HPDE6-E6E7 (cell line): ENCODE results near the gene SYCE1.
"Not testable (repeated sequence)": the region's sequence is repeated elsewhere in the genome, so short reads cannot be mapped to it uniquely, and the experiment has no call there.

Experiments used
- DNase-seq: peaks from one replicate; pipeline ENCODE4 v3.0.0; 2011; ENCODE audit warnings: missing footprints; ENCODE audit errors: extremely low spot score

The SYCE1 gene, protein sequence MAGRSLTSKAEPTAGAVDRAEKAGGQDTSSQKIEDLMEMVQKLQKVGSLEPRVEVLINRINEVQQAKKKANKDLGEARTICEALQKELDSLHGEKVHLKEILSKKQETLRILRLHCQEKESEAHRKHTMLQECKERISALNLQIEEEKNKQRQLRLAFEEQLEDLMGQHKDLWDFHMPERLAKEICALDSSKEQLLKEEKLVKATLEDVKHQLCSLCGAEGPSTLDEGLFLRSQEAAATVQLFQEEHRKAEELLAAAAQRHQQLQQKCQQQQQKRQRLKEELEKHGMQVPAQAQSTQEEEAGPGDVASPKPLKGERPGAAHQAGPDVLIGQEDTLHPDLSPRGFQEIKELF

DNA sequence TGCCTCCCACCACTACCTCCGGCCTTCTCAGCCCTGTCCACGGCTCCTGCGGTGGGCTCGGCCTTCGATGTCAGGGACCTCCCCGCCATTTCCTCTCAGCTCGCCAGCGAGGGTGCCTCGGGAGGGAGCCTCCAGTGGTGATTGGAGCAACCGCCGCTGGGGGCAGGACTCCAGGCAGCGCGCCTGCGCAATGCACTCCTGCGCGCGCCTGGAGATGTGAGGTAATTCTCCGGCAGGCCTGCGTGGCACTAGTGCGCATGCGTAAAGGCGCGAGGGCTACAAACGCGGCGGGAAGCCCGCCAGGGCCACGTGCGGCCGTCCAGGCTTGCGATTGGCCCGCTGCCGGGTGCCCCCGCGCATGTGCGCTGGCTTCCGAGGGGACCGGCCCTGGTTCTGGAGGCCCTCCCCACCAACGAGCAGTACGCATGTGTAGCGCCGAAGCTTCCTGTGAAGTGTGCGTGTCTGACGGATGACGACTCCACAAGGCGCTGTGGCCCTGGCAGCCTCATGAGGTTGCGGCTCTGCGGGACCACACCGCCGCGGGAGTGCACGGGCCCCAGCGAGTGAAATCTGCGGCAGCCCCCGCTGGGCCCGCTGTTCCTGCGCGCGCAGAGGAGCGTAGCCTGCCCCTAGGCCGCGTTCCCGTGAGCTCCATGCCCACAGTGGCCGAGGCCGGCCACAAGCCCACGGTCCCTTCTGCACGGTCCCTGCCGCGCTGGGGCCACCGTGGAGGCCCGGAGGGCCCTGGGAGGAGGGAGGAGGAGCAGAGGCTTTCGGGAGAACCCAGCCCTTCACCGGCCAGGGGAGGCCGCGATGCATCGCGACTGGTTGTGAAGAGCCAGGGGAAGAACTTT lies at the start of gene SYCE1:
Gene SYCE1, minus strand, starts transcription at position 143 of the 854 bp plus-strand sequence. Its CDS starts 54 bp downstream, at position 89.
- DNase-seq = no peak

DNA sequence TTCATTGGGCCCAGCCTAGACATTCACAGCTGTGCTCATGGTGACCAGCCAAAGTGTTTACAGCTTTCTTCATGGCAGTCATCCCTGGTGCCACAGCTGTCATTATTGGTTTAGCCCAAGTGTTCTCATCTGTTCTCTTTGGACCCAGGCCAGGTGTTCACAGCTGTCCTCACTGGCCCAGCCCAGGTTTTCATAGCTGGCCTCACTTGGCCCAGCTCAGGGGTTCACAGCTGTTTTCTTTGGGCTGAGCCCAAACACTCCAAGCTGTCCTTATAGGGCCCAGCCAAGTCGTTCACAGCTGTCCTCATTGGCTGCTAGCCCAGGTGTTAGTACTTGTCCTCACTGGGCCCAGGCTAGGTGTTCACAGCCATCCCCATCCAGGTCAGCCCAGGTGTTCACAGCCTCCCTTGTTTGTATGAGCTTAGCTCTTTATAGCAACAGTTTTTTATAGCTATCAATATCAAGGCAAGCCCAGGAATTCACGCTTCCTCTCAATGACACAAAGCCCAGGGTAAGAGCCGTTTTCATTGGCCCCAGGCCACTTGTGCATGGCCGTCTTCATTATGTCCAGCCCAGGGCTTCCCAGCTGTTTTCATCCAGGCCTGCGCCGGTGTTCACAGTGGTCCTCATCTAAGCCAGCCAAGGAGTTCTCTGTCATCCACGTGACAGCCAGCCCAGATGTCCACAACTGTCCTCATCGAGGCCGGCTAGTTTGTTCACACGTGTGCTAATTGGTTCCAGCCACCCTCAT lies 49.6 kb upstream of the SYCE1 start:
- DNase-seq = no peak

DNA sequence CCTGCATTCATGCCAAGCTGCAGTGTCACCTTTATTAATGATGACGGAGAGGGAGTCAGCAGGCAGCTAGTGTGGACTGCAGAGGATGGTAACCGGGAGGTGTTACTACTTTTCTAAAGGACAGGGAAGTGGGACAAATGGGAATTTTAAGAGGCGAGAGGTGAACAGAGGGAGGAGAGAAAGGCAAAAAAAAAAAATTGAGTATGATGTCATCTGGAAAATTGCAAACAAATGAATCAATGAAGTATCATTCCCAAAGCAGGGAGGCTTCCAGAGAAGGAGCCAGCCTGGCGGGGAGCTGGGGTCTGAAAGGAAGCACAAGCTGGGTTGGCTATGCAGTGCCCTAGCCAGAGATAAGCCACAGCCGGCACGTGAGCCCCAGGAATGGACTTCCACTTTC lies 48.3 kb upstream of the SYCE1 start:
- no peak for DNase-seq

DNA sequence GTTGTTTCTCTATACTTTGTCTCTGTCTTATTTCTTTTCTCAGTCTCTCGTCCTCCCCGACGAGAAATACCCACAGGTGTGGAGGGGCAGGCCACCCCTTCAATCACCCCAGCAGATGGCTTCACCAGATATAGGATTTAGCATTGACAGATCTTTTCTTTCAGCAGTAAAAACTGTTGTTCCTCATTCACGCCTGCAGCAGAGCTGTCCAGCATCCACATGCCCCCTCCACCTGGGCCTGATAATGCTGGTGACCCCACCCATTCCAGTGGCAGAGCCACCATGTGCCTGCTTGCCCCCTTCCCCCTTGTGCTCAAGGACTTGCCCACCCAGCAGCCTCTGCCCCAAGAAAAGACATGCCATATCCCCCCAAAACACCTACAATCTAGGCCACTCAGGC lies 45.7 kb upstream of the SYCE1 start:
- no peak for DNase-seq

DNA sequence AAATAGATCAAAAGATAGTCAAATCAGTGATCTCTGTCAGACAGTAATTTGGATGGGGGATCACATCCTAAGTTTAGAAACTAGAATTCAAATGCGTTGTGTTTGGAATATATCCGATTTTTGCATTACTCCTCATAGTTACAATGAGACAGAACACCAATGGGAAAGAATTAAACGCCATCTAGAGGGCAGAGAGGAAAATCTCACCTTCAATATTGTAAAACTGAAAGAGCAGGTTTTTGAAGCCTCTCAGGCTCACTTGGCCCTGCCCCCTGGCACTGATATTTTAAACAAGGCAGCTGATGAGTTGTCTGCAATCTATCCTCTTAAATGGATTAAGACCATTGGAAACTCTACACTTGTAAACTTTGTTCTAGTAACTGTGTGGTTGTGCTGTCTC lies 43.5 kb upstream of the SYCE1 start:
- no peak for DNase-seq

DNA sequence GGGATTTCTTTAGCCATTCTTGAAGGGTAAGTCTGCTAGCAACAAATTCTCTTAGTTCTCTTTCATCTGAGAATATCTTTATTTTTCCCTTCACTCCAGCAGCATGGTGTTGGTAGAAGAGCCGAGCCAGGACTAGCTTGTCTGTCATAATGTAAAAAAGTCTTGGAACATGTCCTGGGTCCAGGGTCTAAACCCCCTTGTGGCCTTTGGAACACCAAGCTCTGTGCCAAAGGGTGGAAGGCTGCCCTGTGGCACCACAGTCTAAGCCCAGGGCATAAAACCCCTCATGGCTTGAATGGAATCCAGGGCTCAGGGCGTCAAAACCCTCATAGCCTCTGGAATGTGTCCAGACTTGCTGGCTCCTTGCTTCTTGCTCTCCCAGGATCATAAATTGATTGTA lies 38.1 kb upstream of the SYCE1 start:
- DNase-seq = not testable (repeated sequence)

DNA sequence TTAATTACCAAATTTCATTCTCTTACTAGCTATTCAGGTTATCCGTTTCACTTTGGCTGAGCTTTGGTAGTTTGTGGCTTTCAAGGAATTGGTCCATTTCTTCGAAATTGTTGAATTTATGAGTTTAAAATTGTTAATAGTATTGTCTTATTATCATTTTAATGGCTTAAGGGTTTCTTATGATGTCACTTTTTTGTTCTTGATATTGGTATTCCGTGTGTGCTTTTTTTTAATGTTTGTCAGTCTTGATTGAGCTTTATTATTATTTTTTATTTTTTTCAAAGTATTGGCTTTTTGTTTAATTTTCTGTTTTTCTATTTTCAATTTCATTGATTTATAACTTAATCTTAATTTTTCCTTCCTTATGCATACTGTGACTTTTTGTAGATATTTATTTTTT lies 35.3 kb upstream of the SYCE1 start:
- DNase-seq = no peak

DNA sequence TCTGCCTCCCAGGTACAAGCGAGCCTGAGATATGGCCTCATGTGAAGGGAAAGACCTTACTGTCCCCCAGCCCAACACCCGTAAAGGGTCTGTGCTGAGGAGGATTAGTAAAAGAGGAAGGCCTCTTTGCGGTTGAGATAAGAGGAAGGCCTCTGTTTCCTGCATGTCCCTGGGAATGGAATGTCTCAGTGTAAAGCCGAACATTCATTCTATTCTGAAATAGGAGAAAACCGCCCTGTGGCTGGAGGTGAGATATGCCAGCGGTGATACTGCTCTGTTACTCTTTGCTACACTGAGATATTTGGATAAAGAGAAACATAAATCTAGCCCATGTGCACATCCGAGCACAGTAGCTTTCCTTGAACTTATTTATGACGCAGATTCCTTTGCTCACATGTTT lies 34.5 kb upstream of the SYCE1 start:
- DNase-seq = not testable (repeated sequence)

DNA sequence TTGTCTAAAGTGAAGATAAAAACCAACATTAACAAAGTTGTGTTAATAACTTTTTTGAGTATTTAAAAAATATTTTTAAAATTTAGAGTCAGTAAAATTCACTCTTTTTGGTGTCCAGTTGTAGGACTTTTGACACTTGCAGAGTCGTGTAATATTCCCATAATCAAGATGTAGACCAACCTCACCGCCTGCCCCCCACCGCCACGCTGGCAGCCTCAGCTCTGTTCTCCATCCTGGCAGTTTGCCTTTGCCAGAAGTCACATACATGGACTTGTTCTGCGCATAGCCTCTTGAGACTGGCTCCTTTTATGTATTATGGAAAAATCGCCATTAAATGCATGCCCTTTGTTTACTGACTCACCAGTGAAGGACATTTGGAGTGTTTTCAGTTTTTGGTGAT lies 27.3 kb upstream of the SYCE1 start:
- DNase-seq = no peak

DNA sequence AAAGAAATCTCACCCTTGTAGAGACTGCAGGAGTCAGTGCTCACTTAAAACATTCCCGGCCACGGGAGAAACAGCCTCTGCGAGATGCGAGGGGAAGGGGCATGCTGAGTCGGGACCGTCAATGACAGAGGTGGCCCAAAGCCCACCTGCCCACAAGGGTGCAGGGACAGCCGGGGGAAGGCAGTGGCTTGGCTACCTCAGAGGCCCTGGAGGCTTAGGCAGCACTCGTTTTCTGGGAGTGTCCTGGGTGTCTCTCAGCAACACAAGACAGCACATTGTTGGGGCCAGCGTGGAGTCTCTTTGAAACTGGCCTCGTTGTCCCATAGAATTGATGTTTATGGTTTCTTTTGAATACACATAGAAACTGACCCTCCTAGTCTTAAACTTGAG lies 25.6 kb upstream of the SYCE1 start:
- DNase-seq = no peak

DNA sequence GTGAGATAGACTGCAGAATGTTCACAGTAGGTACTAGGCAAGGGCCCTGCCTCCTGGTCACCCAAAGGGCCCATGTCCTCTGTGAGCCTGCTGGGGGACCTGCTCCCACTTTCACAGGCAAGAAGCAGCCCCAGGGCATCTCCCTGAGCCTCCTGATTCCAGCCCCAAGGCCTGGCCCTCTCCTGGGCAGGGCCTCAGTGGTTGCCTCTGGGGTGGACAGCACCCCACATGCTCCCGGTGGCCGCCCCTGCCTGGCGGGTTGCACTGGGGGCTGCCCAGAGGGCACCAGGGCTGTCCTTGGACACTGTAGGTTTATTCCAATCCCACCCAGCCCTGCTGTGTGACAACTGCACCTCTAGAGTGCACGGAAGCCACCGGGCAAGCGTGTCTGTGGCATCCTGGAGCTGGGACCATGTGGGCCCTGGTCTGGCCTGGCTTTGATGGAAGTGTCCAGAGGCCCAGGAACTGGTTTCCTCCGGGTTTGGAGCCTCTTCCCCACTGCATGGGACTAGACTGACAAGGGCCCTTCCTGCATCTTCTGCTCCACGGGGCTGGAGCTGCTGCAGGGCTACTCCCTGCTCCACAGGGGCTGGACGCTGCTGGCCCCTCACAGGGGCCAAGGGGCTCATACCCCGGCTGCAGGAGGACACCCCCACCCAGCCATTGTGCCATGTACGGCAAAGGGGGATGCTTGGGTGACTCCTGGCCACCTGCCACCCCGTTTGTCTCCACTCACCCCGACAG lies 25.0 kb upstream of the SYCE1 start:
- no peak for DNase-seq

DNA sequence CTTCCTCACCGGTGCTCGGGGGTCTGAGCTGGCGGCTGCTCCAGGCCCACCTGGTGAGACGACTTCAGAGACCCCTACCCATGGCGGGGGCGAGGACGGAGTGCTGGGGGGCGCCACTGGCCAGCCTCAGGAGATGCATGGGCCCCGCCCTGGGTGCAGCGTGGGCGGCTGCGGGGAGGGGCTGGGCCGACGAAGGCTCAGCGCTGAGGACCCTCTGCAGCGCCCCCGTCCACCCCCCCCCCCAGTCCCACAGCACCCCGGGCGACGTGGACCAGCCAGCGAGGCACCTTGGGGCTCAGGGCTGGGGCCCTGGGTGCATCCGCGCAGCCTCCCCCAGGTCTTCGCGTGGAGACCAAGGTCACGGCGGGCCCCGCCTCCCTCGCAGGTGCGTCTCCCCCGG lies 11.7 kb upstream of the SYCE1 start:
- DNase-seq = not testable (repeated sequence)

DNA sequence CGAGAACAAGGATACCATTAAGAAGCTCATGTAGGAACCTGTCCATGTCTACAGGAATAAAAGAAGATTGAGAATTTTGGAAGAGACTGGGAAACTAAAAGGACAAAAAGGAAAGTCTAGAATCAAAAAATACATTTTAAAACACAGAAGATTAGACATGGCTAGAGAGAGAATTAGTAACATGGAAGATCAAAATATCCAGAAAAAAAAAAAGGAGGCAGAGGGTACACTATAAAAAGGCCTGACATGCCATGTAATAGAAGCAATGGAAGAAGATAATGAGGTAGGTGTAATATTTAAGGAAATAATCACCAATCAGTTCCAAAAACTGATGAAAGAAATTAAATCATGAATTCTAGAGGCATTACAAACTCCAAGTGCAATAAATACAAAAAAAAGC lies 8.1 kb upstream of the SYCE1 start:
- not testable (repeated sequence) for DNase-seq

DNA sequence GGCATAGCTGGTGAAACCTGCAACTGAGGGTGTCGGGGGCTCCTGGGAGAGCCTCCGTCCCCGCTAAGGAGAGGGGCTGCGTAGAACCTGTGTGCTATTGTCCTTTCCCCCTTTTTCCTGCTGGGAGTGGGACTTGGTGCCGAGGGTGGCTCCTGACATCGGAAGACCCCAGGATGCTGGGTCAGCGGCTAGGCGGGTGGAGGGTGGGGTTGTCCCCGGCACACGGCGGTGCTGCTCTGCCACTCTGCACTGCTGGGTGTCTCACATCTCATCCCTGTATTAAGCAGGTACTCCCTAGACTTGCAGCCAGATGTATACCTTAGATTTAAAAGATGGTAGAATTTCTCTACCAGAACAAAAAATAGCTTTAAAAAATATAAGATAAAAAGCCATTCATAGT lies 6.7 kb upstream of the SYCE1 start:
- not testable (repeated sequence) for DNase-seq

DNA sequence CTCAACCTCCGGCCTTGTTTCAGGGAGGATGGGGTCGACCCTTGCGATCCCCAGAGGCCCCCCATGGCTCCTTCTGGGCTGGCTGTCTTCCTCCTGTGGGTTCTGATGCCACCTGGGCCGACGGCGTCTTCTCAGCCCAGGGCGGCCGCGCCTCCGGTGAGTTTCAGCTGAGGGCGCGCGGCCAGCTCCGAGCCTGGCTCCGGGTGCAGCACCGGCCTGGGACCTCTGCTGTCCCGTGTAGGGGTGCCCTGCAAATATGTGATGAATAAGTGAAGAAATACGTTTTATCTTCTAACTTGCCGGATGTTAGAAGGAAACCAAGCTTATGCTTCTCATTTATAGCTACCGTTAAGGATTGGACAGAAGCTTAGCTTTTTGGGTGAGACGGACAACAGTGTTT lies 4.4 kb upstream of the SYCE1 start:
- not testable (repeated sequence) for DNase-seq

DNA sequence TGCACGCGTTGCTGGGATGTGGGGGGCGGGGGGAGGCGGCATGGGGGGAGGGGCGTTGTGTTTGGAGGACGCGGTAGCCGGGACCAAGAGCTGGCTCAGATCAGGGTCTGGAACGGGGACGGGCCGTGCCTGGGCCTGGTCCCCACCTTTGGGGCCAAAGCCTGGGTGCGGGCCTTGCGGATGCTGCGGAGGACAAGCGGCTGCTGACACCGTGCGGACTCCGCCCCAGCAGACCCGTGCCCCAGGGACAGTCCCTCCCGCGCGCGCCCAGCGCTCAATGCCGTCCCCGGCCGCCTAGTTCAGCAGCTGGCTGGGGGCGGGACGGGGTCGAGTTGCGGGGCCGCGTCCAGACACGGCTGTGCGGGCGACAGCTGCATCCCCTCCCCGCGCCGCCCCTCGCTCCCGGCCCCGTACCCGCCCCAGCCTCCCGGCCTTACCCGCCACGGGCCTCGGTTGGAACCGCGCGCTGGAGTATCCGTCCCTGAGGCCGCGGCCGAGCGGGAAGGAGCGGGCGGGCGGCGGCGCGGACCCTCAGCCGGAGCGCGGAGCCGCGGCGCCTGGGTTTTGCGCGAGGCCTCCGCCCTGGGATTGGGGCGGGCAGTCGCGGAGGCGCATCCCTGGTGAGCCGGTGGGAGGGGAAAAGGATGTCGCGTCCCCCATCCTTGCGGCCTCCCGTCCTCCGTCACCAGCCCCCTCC lies 3.6 kb upstream of the SYCE1 start:
- DNase-seq = not testable (repeated sequence)

DNA sequence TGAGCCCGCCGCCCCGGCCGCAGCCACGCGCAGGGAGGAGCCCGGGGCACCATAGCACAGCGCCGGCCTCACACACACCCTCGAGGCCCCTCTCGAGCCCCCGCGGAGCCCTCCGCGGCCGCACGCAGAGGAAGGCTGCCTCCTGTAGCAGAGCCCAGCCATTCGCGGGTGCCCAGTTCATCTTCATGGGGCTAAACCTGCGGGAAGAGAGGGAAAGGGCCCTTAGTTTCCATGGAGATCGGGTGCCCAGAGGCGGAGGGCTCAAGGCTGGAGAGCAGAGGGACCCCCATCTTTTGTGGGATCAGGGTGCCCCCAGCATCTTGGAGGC lies 2.9 kb upstream of the SYCE1 start:
- no peak for DNase-seq

DNA sequence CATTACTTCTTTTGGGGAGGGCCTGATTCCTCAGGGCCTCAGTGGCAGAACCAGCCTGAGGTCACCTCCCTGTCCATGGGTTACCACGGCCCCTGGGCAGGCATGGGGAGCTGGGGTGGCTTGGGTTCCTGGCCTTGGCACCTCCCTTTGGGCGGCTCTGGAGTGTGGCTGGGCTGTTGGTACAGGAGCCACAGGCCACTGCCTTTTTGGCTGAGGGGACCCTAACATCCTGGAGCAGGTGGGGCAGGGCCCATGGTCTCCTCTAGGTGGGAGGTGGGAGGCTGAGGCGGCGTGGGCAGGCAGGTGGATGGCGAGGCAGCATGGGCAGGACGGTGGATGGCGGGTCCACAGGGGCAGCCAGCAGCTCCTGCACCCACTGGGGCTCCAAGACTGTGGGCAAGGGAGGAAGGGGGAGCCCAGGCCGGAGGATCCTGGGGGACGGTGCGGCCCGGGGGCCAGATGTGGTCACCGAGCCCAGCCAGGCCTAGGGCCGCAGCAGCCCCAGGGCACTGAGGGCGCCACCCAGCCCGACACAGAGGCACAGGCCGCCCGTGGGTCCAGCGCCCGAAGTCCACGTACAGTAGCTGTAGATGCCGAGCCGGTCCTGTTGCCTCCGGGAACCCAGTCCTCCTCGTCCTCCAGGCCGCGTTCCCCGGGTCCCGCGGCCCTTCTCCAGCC lies 2.4 kb upstream of the SYCE1 start:
- DNase-seq = no peak

DNA sequence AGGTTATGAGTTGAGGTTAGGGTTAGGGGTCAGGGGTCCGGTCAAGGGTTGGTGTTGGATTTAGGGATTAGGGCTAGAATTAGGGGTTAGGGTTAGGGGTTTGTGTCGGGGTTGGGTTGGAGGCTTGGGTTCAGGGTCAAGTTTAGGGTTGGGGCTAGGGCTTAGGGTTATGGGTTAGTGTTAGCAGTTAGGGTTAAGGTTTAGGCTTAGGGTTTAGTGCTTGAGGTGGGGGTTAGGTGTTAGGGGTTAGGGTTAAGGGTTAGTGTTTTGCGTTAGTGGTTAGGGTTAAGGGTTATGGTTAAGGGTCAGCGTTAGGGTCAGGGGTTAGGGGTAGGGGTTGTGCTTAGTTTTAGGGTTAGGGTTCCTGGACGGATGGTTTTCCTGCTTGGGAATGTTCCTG lies 1.7 kb upstream of the SYCE1 start:
- DNase-seq = no peak

DNA sequence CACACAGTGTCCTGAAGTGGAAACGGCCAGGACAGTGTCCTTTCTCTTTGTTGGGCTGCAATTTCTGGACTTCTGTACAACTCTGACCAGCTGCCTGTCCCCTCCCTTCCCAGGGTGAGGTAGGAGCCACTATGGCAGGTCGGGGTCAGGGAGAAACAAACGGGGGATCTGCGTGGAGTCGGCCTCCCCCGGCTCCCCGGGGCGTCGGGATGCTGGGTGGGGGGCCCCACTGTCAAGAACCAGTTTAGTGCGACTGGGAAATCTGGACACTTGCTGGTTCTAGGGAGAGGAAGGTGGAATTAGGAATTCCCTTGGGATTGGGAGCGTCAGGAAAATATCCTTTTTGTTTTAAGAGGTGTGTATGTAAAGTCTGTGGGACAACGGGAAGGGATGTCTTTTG lies 567 bp downstream of the SYCE1 start:
- DNase-seq = no peak

DNA sequence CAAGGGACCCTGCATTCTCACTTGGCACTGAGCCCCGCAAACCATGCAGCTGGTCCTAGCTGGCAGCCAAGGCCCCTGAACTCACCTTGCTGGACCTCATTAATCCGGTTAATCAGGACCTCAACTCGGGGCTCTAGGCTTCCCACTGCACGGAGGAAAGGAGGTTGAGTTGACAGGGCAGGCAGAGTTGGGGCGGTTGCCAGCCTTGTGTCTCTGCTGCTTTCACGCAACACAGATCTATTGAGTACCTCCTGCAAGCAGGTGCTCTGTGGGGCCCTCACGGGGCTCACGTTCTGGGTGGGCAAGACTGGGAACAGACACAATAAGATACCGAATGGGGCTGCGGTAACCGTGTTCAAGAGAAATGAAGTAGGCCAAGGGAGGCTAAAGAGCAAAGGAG lies 6.2 kb downstream of the SYCE1 start:
- no peak for DNase-seq
